Mesothelial cell of epicardium (in vitro differentiated cells): ENCODE data around the gene UBXN11. TPM values are rescaled to one million over a fixed set of nuclear protein-coding genes. Genes with fewer than 3 reads are reported as not detected.

Source experiments
- DNase-seq, 2 experiments: peaks; one replicate each; pipeline ENCODE4 v3.0.0; 2021; ENCODE audit warnings: low spot score in 2 of 2; ENCODE audit not compliant: unreplicated experiment in 2 of 2
- H3K27ac Mint-ChIP-seq: 2 replicates; pipeline ENCODE4 v1.8.0; 2021; ENCODE audit warnings: mixed read lengths
- H3K27me3 Mint-ChIP-seq: 2 replicates; pipeline ENCODE4 v1.8.0; 2021; ENCODE audit warnings: low read depth, mixed read lengths
- H3K36me3 Mint-ChIP-seq: 2 replicates; pipeline ENCODE4 v1.8.0; 2021; ENCODE audit warnings: mixed read lengths
- H3K4me1 Mint-ChIP-seq: 2 replicates; pipeline ENCODE4 v1.8.0; 2021; ENCODE audit warnings: mixed read lengths
- H3K4me3 Mint-ChIP-seq: 2 replicates; pipeline ENCODE4 v1.8.0; 2021; ENCODE audit warnings: mild to moderate bottlenecking, moderate library complexity, mixed read lengths
- H3K9me3 Mint-ChIP-seq: 2 replicates; pipeline ENCODE4 v1.8.0; 2021; ENCODE audit warnings: mixed read lengths
- CTCF ChIP-seq: fragments of 200-600 bp; sonication (generic); IDR thresholded peaks from one replicate; pipeline ENCODE4 v1.5.0; 2021; ENCODE audit warnings: antibody characterized with exemption; ENCODE audit not compliant: unreplicated experiment
- total RNA-seq: library from RNA; stranded (reverse); gene quantifications from 3 replicates; pipeline ENCODE4 v1.2.1, GENCODE V29; 2021

UBXN11 gene
- total RNA-seq, 1 donor from 2014 or later = 29.6 TPM

GRCh38 chr1:26291939-26292338, 14.5 kb downstream of the UBXN11 start:
- Mint-ChIP-seq H3K9me3 (no peaks in the 10 kb centered on the region), H3K27ac (no peak overlapping the region), H3K36me3 (peaks cover 2% of the 10 kb centered on the region), H3K4me3 (no peak overlapping the region), H3K27me3 (no peaks in the 10 kb centered on the region), H3K4me1 (no peaks in the 10 kb centered on the region)
- no peak for TF ChIP-seq CTCF
- no peak for DNase-seq

- peaks cover 2% of the 10 kb centered on the region for H3K36me3 Mint-ChIP-seq
- H3K4me1 Mint-ChIP-seq = no peaks in the 10 kb centered on the region
- H3K27me3 Mint-ChIP-seq = no peaks in the 10 kb centered on the region
- no peak for TF ChIP-seq CTCF
- no peaks in the 10 kb centered on the region for H3K9me3 Mint-ChIP-seq
- H3K27ac Mint-ChIP-seq = no peak overlapping the region
- no peak overlapping the region for H3K4me3 Mint-ChIP-seq
- DNase-seq = no peak
Observed at GRCh38 chr1:26291433-26291832, 15.0 kb downstream of the UBXN11 start.

- H3K4me3 Mint-ChIP-seq = no peak overlapping the region
- no peak overlapping the region for H3K27ac Mint-ChIP-seq
- H3K27me3 Mint-ChIP-seq = no peaks in the 10 kb centered on the region
- H3K4me1 Mint-ChIP-seq = no peaks in the 10 kb centered on the region
- no peak for TF ChIP-seq CTCF
- no peaks in the 10 kb centered on the region for H3K9me3 Mint-ChIP-seq
- peaks cover 2% of the 10 kb centered on the region for H3K36me3 Mint-ChIP-seq
- DNase-seq = no peak
Observed at GRCh38 chr1:26290882-26291261, 15.6 kb downstream of the UBXN11 start.

- no peak for DNase-seq
- Mint-ChIP-seq H3K4me3 (no peak overlapping the region), H3K36me3 (peaks cover 2% of the 10 kb centered on the region), H3K4me1 (no peaks in the 10 kb centered on the region), H3K27ac (no peak overlapping the region), H3K9me3 (no peaks in the 10 kb centered on the region), H3K27me3 (no peaks in the 10 kb centered on the region)
- TF ChIP-seq CTCF = no peak
Observed at GRCh38 chr1:26290122-26290881, 16.1 kb downstream of the UBXN11 start.

GRCh38 chr1:26289158-26290059, 17.0 kb downstream of the UBXN11 start:
- peaks cover 5% of the 10 kb centered on the region for H3K4me1 Mint-ChIP-seq
- H3K27ac Mint-ChIP-seq = no peak overlapping the region
- H3K36me3 Mint-ChIP-seq = peaks cover 2% of the 10 kb centered on the region
- H3K27me3 Mint-ChIP-seq = no peaks in the 10 kb centered on the region
- no peak for DNase-seq
- no peak overlapping the region for H3K4me3 Mint-ChIP-seq
- H3K9me3 Mint-ChIP-seq = no peaks in the 10 kb centered on the region
- TF ChIP-seq CTCF = no peak
